HG03432 (cell line): ENCODE results near the gene BCL2L13.
"Not testable (repeated sequence)": the region's sequence is repeated elsewhere in the genome, so short reads cannot be mapped to it uniquely, and the experiment has no call there.

Source experiments
- ATAC-seq: cut with Tn5 transposase; IDR thresholded peaks from one replicate; pipeline ENCODE4 v1.9.1; 2021; ENCODE audit warnings: mild to moderate bottlenecking, moderate library complexity; ENCODE audit not compliant: unreplicated experiment

The BCL2L13 gene

GRCh38 chr22:17692841-17693240, 54.3 kb downstream of the BCL2L13 start:
- no peak for ATAC-seq

- no peak for ATAC-seq
These were observed 55.6 kb downstream of the BCL2L13 start for GRCh38 chr22:17694193-17694592.

GRCh38 chr22:17694752-17695151, 56.2 kb downstream of the BCL2L13 start:
- no peak for ATAC-seq

GRCh38 chr22:17695986-17696385, 57.4 kb downstream of the BCL2L13 start:
- no peak for ATAC-seq

- not testable (repeated sequence) for ATAC-seq
These were observed 58.6 kb downstream of the BCL2L13 start for GRCh38 chr22:17697196-17697595.

GRCh38 chr22:17698276-17698675, 59.7 kb downstream of the BCL2L13 start:
- ATAC-seq: not testable (repeated sequence)

GRCh38 chr22:17698948-17699347, 60.4 kb downstream of the BCL2L13 start:
- no peak for ATAC-seq

GRCh38 chr22:17699696-17700340, 61.3 kb downstream of the BCL2L13 start:
- ATAC-seq: no peak

- no peak for ATAC-seq
These were observed 62.2 kb downstream of the BCL2L13 start for GRCh38 chr22:17700778-17701177.

GRCh38 chr22:17703811-17704210, 65.3 kb downstream of the BCL2L13 start:
- ATAC-seq: no peak

GRCh38 chr22:17705546-17705945, 67.0 kb downstream of the BCL2L13 start:
- no peak for ATAC-seq

GRCh38 chr22:17705951-17706900, 67.7 kb downstream of the BCL2L13 start:
- peak; percentile 95 for ATAC-seq

- ATAC-seq: no peak
These were observed 68.4 kb downstream of the BCL2L13 start for GRCh38 chr22:17706947-17707346.

GRCh38 chr22:17707526-17707925, 69.0 kb downstream of the BCL2L13 start:
- ATAC-seq: no peak

GRCh38 chr22:17710023-17710422, 71.5 kb downstream of the BCL2L13 start:
- no peak for ATAC-seq

- no peak for ATAC-seq
These were observed 73.9 kb downstream of the BCL2L13 start for GRCh38 chr22:17712441-17712840.

- ATAC-seq: no peak
These were observed 78.0 kb downstream of the BCL2L13 start for GRCh38 chr22:17716529-17716928.

- ATAC-seq: no peak
These were observed 79.2 kb downstream of the BCL2L13 start for GRCh38 chr22:17717708-17718107.

- no peak for ATAC-seq
These were observed 81.4 kb downstream of the BCL2L13 start for GRCh38 chr22:17719911-17720310.

- ATAC-seq: no peak
These were observed 85.7 kb downstream of the BCL2L13 start for GRCh38 chr22:17724241-17724640.

- ATAC-seq: no peak
These were observed 86.3 kb downstream of the BCL2L13 start for GRCh38 chr22:17724678-17725499.
